SK-N-MC (cell line): ENCODE measurements around the gene RTN4R.

Experiments
- EZH2 ChIP-seq: fragments of 200-600 bp; sonication (generic); IDR thresholded peaks from one replicate; pipeline ENCODE4 v1.6.1; 2017; ENCODE audit warnings: antibody characterized with exemption
- POLR2AphosphoS5 ChIP-seq: IDR thresholded peaks from 2 replicates; pipeline ENCODE4 v1.6.1; 2012; ENCODE audit warnings: mild to moderate bottlenecking, low read depth, low read length, borderline replicate concordance

DNA sequence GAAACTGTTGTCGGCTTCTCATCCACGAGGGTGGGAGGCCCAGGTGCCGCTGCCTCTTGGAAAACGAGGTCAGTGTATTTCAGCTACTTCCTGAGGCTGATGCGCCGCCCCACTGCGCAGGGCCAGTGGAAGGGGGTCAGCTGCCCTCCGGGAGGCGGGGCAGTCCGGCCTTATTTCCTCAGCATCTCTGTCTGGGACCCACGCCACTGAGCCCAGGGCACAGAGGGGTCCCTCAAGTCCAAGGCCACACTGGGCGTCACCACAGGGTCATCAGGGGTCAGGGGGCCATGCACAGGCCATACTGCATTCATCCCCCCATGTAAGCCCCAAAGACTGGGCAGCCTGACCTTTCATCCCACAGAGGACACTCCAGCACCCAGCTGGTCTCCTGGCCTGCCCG is 12.1 kb downstream of the RTN4R start:
- TF ChIP-seq EZH2 (no peak), POLR2AphosphoS5 (no peak)
